ENCODE measurements around the gene ACADM. TPM values are rescaled to one million over a fixed set of nuclear protein-coding genes. Genes with fewer than 3 reads are reported as not detected.

ACADM gene
- polyA plus RNA-seq, 1 of the 3 experiments (the other 2 are of a cell fraction), result 18.6 TPM

DNA sequence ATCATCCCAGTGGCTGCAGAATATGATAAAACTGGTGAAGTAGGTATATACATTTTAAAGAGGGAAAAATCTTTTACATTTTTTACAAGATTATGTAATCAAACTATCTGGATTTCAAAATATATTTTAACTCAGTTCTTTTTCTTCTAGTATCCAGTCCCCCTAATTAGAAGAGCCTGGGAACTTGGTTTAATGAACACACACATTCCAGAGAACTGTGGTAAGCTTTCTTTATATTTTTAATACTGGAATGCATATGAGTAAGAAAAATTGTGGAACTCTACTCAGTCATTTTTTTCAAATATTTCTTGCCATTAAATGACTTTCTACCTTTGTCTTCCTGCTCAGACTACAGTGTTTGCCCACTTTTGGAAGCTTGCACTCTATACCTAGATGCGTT lies 8.2 kb downstream of the ACADM start:
- H3K4me2 ChIP-seq, result no peak overlapping the region
- peak overlapping the region in 1 of 2 experiments; percentile 64; a peak in 2 of 4 replicates for H3K27ac ChIP-seq (ENCODE audit: low read depth in 2 of 2, low read length in 1 of 2)
- H3K4me3 ChIP-seq (ENCODE audit: low read depth in 2 of 2, low read length in 1 of 2), result no peak overlapping the region
- peak overlapping the region; percentile 33; the same call in 1 of the 2 replicates for H3K9ac ChIP-seq
- H3K36me3 ChIP-seq (replicated peaks in 1 of 2; ENCODE audit: control insufficient read depth in 1 of 2, insufficient read depth in 2 of 2, low read length in 1 of 2), result peaks cover 27 to 45% of the 10 kb centered on the region in 2 experiments
- H3K27me3 ChIP-seq (ENCODE audit: insufficient read depth), result no peaks in the 10 kb centered on the region
- no peak for TF ChIP-seq NFIC (IDR thresholded peaks at IDR 0.05; ENCODE audit: borderline replicate concordance)
- no peak for TF ChIP-seq TCF12 (IDR thresholded peaks at IDR 0.05)
- no peak for TF ChIP-seq FOXM1 (IDR thresholded peaks at IDR 0.05; ENCODE audit: low read depth)
- no peak for TF ChIP-seq NRF1 (IDR thresholded peaks at IDR 0.05; ENCODE audit: low read depth, low read length)
- TF ChIP-seq, protein P1, sequence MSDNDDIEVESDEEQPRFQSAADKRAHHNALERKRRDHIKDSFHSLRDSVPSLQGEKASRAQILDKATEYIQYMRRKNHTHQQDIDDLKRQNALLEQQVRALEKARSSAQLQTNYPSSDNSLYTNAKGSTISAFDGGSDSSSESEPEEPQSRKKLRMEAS (IDR thresholded peaks at IDR 0.05; ENCODE audit: low read depth), result no peak
- no peaks in the 10 kb centered on the region for H3K9me3 ChIP-seq
- peaks cover 39% of the 10 kb centered on the region for H3K79me2 ChIP-seq (ENCODE audit: insufficient read depth)
- no peak for DNase-seq
- no peaks in the 10 kb centered on the region for H3K9me2 ChIP-seq
- ChIA-PET POLR2A (no interaction called here), CTCF (no interaction called here)
- H3K4me1 ChIP-seq (ENCODE audit: control insufficient read depth in 1 of 2, insufficient read depth in 2 of 2, low read depth in 1 of 2, low read length in 1 of 2), result peaks cover 0 to 12% of the 10 kb centered on the region in 2 experiments; a peak in 2 of 4 replicates
- WGBS (ENCODE audit: low lambda C conversion rate), result 96% methylated on average over 1 of the region's 1 CpG
- H3F3A ChIP-seq (replicated peaks; ENCODE audit: insufficient read depth), result peaks cover 19% of the 10 kb centered on the region
- H4K20me1 ChIP-seq (ENCODE audit: insufficient read depth), result no peaks in the 10 kb centered on the region; the same call in 1 of the 2 replicates
- peak overlapping the region; percentile 9; the same call in 1 of the 2 replicates for H2AFZ ChIP-seq (ENCODE audit: low read depth)

DNA sequence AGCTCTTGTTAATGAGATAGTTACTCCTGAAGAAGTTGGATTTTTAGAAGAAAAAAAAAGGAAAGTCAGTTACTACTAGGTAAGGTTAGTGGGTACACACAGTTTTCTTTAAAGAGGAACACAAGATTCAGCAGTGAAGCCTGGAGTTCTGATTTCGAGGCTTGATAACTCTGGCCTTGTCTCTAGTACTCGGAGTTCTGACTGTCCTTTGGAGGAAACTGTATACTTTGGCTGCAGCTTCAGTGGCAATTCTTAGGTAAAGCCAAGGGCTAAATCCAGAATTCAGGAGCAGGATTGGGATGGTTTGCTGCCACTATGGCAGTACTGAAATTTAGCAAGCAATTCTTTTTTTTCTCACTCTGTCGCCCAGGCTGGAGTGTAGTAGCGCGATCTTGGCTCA lies 9.2 kb downstream of the ACADM start:
- POLR2A ChIA-PET, result no interaction called here

More for the DNA sequence above, 9.2 kb downstream of the ACADM start:
- no peak for DNase-seq
- TF ChIP-seq, protein P2, sequence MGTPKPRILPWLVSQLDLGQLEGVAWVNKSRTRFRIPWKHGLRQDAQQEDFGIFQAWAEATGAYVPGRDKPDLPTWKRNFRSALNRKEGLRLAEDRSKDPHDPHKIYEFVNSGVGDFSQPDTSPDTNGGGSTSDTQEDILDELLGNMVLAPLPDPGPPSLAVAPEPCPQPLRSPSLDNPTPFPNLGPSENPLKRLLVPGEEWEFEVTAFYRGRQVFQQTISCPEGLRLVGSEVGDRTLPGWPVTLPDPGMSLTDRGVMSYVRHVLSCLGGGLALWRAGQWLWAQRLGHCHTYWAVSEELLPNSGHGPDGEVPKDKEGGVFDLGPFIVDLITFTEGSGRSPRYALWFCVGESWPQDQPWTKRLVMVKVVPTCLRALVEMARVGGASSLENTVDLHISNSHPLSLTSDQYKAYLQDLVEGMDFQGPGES (IDR thresholded peaks at IDR 0.05; ENCODE audit: low read depth, low read length), result no peak
- TF ChIP-seq MEF2A (IDR thresholded peaks at IDR 0.05; ENCODE audit: borderline replicate concordance, low read depth) (no peak), GABPA (IDR thresholded peaks at IDR 0.05; ENCODE audit: low read depth) (no peak), JUND (IDR thresholded peaks at IDR 0.05) (no peak), POLR2AphosphoS5 (IDR thresholded peaks at IDR 0.05; ENCODE audit: low read depth, low read length) (no peak), EP300 (IDR thresholded peaks at IDR 0.05; ENCODE audit: borderline replicate concordance in 1 of 2, low read depth in 1 of 2, low read length in 1 of 2) (no peak), ELF1 (IDR thresholded peaks at IDR 0.05) (no peak)
- TF ChIP-seq, protein P3, sequence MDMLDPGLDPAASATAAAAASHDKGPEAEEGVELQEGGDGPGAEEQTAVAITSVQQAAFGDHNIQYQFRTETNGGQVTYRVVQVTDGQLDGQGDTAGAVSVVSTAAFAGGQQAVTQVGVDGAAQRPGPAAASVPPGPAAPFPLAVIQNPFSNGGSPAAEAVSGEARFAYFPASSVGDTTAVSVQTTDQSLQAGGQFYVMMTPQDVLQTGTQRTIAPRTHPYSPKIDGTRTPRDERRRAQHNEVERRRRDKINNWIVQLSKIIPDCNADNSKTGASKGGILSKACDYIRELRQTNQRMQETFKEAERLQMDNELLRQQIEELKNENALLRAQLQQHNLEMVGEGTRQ (IDR thresholded peaks at IDR 0.05; ENCODE audit: borderline replicate concordance, low read depth, low read length), result no peak
- TF ChIP-seq, protein P4, sequence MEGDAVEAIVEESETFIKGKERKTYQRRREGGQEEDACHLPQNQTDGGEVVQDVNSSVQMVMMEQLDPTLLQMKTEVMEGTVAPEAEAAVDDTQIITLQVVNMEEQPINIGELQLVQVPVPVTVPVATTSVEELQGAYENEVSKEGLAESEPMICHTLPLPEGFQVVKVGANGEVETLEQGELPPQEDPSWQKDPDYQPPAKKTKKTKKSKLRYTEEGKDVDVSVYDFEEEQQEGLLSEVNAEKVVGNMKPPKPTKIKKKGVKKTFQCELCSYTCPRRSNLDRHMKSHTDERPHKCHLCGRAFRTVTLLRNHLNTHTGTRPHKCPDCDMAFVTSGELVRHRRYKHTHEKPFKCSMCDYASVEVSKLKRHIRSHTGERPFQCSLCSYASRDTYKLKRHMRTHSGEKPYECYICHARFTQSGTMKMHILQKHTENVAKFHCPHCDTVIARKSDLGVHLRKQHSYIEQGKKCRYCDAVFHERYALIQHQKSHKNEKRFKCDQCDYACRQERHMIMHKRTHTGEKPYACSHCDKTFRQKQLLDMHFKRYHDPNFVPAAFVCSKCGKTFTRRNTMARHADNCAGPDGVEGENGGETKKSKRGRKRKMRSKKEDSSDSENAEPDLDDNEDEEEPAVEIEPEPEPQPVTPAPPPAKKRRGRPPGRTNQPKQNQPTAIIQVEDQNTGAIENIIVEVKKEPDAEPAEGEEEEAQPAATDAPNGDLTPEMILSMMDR (IDR thresholded peaks at IDR 0.05), result no peak
- TF ChIP-seq, protein P5, sequence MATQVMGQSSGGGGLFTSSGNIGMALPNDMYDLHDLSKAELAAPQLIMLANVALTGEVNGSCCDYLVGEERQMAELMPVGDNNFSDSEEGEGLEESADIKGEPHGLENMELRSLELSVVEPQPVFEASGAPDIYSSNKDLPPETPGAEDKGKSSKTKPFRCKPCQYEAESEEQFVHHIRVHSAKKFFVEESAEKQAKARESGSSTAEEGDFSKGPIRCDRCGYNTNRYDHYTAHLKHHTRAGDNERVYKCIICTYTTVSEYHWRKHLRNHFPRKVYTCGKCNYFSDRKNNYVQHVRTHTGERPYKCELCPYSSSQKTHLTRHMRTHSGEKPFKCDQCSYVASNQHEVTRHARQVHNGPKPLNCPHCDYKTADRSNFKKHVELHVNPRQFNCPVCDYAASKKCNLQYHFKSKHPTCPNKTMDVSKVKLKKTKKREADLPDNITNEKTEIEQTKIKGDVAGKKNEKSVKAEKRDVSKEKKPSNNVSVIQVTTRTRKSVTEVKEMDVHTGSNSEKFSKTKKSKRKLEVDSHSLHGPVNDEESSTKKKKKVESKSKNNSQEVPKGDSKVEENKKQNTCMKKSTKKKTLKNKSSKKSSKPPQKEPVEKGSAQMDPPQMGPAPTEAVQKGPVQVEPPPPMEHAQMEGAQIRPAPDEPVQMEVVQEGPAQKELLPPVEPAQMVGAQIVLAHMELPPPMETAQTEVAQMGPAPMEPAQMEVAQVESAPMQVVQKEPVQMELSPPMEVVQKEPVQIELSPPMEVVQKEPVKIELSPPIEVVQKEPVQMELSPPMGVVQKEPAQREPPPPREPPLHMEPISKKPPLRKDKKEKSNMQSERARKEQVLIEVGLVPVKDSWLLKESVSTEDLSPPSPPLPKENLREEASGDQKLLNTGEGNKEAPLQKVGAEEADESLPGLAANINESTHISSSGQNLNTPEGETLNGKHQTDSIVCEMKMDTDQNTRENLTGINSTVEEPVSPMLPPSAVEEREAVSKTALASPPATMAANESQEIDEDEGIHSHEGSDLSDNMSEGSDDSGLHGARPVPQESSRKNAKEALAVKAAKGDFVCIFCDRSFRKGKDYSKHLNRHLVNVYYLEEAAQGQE (IDR thresholded peaks at IDR 0.05; ENCODE audit: low read depth, low read length), result no peak
- TF ChIP-seq, protein P6, sequence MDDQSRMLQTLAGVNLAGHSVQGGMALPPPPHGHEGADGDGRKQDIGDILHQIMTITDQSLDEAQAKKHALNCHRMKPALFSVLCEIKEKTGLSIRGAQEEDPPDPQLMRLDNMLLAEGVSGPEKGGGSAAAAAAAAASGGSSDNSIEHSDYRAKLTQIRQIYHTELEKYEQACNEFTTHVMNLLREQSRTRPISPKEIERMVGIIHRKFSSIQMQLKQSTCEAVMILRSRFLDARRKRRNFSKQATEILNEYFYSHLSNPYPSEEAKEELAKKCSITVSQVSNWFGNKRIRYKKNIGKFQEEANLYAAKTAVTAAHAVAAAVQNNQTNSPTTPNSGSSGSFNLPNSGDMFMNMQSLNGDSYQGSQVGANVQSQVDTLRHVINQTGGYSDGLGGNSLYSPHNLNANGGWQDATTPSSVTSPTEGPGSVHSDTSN (IDR thresholded peaks at IDR 0.05), result no peak
- H3K27ac ChIP-seq (ENCODE audit: low read depth in 2 of 2, low read length in 1 of 2), result peak overlapping the region in 1 of 2 experiments; percentile 64; a peak in 1 of 4 replicates
- peaks cover 27 to 40% of the 10 kb centered on the region in 2 experiments for H3K36me3 ChIP-seq (replicated peaks in 1 of 2; ENCODE audit: control insufficient read depth in 1 of 2, insufficient read depth in 2 of 2, low read length in 1 of 2)
- H3K4me2 ChIP-seq, result no peak overlapping the region
- no peaks in the 10 kb centered on the region for H4K20me1 ChIP-seq (ENCODE audit: insufficient read depth)
- no peak overlapping the region for H3K4me3 ChIP-seq (ENCODE audit: low read depth in 2 of 2, low read length in 1 of 2)
- 94% methylated on average over 4 of the region's 5 CpGs for WGBS (ENCODE audit: low lambda C conversion rate)
- no peak overlapping the region for H2AFZ ChIP-seq (ENCODE audit: low read depth)
- H3K79me2 ChIP-seq (ENCODE audit: insufficient read depth), result peaks cover 29% of the 10 kb centered on the region
- CTCF ChIA-PET, result no interaction called here
- H3K9ac ChIP-seq, result no peak overlapping the region
- no peaks in the 10 kb centered on the region for H3K27me3 ChIP-seq (ENCODE audit: insufficient read depth)
- peaks cover 0 to 12% of the 10 kb centered on the region in 2 experiments; a peak in 1 of 4 replicates for H3K4me1 ChIP-seq (ENCODE audit: control insufficient read depth in 1 of 2, insufficient read depth in 2 of 2, low read depth in 1 of 2, low read length in 1 of 2)
- no peaks in the 10 kb centered on the region for H3K9me3 ChIP-seq
- no peaks in the 10 kb centered on the region for H3K9me2 ChIP-seq
- peaks cover 19% of the 10 kb centered on the region for H3F3A ChIP-seq (replicated peaks; ENCODE audit: insufficient read depth)
